SK-N-SH (cell line): ENCODE results near the gene LILRB4. TPM values are rescaled to one million over a fixed set of nuclear protein-coding genes. Genes with fewer than 3 reads are reported as not detected.
"Not testable (repeated sequence)": the region's sequence is repeated elsewhere in the genome, so short reads cannot be mapped to it uniquely, and the experiment has no call there.

ENCODE experiments used
- CTCF ChIA-PET: fragments of 300-600, 350-600 bp; formaldehyde crosslinking; extraction: SDS; loops from one replicate; lab custom pipeline; 2021; lab: Yijun Ruan, JAX
- POLR2A ChIA-PET: fragments of 350-600 bp; sonication (Branson Sonifier 250); formaldehyde crosslinking; extraction: SDS; loops from one replicate; lab custom pipeline; 2020; ENCODE audit warnings: antibody characterized with exemption, inconsistent platforms; lab: Yijun Ruan, JAX
- DNase-seq: peaks from one replicate; pipeline ENCODE4 v3.0.0; 2012
- H2AFZ ChIP-seq: fragments of 200-600 bp; sonication (generic); 2 replicates; pipeline ENCODE4 v1.8.1; 2016; ENCODE audit warnings: antibody characterized with exemption, mild to moderate bottlenecking, low read depth
- H3F3A ChIP-seq: fragments of 200-600 bp; sonication (generic); replicated peaks from 2 replicates; pipeline ENCODE3; 2016; ENCODE audit warnings: antibody characterized with exemption, mild to moderate bottlenecking; ENCODE audit not compliant: insufficient read depth
- H3K27ac ChIP-seq, 2 experiments: fragments of 200-500 bp in 1 of 2; fragments of 200-600 bp in 1 of 2; sonication (Bioruptor generic) in 1 of 2; sonication (generic), shearing (Covaris generic) in 1 of 2; 2 replicates each; pipeline versions ENCODE4 v1.5.1 to v1.6.1; 2014 to 2016; ENCODE audit warnings: low read depth in 2 of 2, inconsistent platforms in 1 of 2, low read length in 1 of 2, mild to moderate bottlenecking in 1 of 2, mixed read lengths in 1 of 2
- H3K27me3 ChIP-seq: fragments of 200-600 bp; sonication (generic), shearing (Covaris generic); 2 replicates; pipeline ENCODE4 v1.6.1; 2016; ENCODE audit warnings: mixed run types; ENCODE audit not compliant: insufficient read depth
- H3K36me3 ChIP-seq, 2 experiments: fragments of 200-500 bp in 1 of 2; fragments of 200-600 bp in 1 of 2; sonication (Bioruptor generic) in 1 of 2; sonication (generic) in 1 of 2; replicated peaks in 1 of 2; 2 replicates each; pipeline versions ENCODE3 to v1.5.1; 2014 to 2016; ENCODE audit warnings: low read length in 1 of 2, mild to moderate bottlenecking in 1 of 2; ENCODE audit not compliant: insufficient read depth in 2 of 2, control insufficient read depth in 1 of 2
- H3K4me1 ChIP-seq, 2 experiments: fragments of 200-500 bp in 1 of 2; fragments of 200-600 bp in 1 of 2; sonication (Bioruptor generic) in 1 of 2; sonication (generic), shearing (Covaris generic) in 1 of 2; 2 replicates each; pipeline versions ENCODE4 v1.5.1 to v1.6.1; 2014 to 2016; ENCODE audit warnings: low read depth in 1 of 2, low read length in 1 of 2, mixed run types in 1 of 2; ENCODE audit not compliant: insufficient read depth in 2 of 2, control insufficient read depth in 1 of 2
- H3K4me2 ChIP-seq: fragments of 200-600 bp; sonication (generic), shearing (Covaris generic); 2 replicates; pipeline ENCODE4 v1.6.1; 2017; ENCODE audit warnings: mixed run types
- H3K4me3 ChIP-seq, 2 experiments: fragments of 200-500 bp in 1 of 2; fragments of 200-600 bp in 1 of 2; sonication (Bioruptor generic) in 1 of 2; sonication (generic), shearing (Covaris generic) in 1 of 2; 2 replicates each; pipeline versions ENCODE4 v1.5.1 to v1.8.1; 2014 to 2016; ENCODE audit warnings: low read depth in 2 of 2, inconsistent platforms in 1 of 2, low read length in 1 of 2, mild to moderate bottlenecking in 1 of 2, mixed read lengths in 1 of 2, moderate library complexity in 1 of 2
- H3K79me2 ChIP-seq: fragments of 200-600 bp; sonication (generic); 2 replicates; pipeline ENCODE4 v1.8.1; 2017; ENCODE audit warnings: mild to moderate bottlenecking; ENCODE audit not compliant: insufficient read depth
- H3K9ac ChIP-seq: fragments of 200-600 bp; sonication (generic); 2 replicates; pipeline ENCODE4 v1.6.1; 2017; ENCODE audit warnings: mixed run types
- H3K9me2 ChIP-seq: fragments of 200-600 bp; sonication (generic); 2 replicates; pipeline ENCODE4 v1.6.1; 2017; ENCODE audit warnings: mixed run types
- H3K9me3 ChIP-seq: fragments of 200-600 bp; sonication (generic); 2 replicates; pipeline ENCODE4 v1.6.1; 2017; ENCODE audit warnings: mixed run types, mild to moderate bottlenecking, moderate library complexity
- H4K20me1 ChIP-seq: fragments of 200-600 bp; sonication (generic); 2 replicates; pipeline ENCODE4 v1.6.1; 2017; ENCODE audit warnings: mild to moderate bottlenecking, mixed run types; ENCODE audit not compliant: insufficient read depth
- CHD2 ChIP-seq: fragments of 150-350 bp; IDR thresholded peaks from 2 replicates; pipeline ENCODE4 v1.6.1; 2018; ENCODE audit warnings: low read length; ENCODE audit not compliant: partially characterized antibody
- ELF1 ChIP-seq: IDR thresholded peaks from 2 replicates; pipeline ENCODE4 v1.4.0; 2012
- REST ChIP-seq: IDR thresholded peaks from 2 replicates; pipeline ENCODE4 v1.6.1; 2012; ENCODE audit warnings: mild to moderate bottlenecking, low read depth, low read length, moderate library complexity
- RXRA ChIP-seq: IDR thresholded peaks from 2 replicates; pipeline ENCODE4 v1.4.0; 2012; ENCODE audit warnings: low read depth, mild to moderate bottlenecking, borderline replicate concordance
- SIN3A ChIP-seq: IDR thresholded peaks from 2 replicates; pipeline ENCODE4 v1.6.1; 2012; ENCODE audit warnings: low read depth, mild to moderate bottlenecking, low read length, moderate library complexity, borderline replicate concordance
- USF1 ChIP-seq: IDR thresholded peaks from 2 replicates; pipeline ENCODE4 v1.4.0; 2012; ENCODE audit warnings: low read depth, borderline replicate concordance
- USF2 ChIP-seq: fragments of 150-350 bp; IDR thresholded peaks from 2 replicates; pipeline ENCODE4 v1.6.1; 2017; ENCODE audit warnings: antibody characterized with exemption, low read length, low read depth, borderline replicate concordance
- ZBTB33 ChIP-seq: IDR thresholded peaks from 2 replicates; pipeline ENCODE4 v1.4.0; 2012; ENCODE audit warnings: low read depth, borderline replicate concordance
- WGBS: methylation state at CpG from one replicate; pipeline ENCODE4 v1.1.6; 2017; ENCODE audit warnings: low lambda C conversion rate; 5-methylcytosine and 5-hydroxymethylcytosine counted together
- polyA plus RNA-seq, 3 experiments: library from polyadenylated mRNA; depleted of rRNA; stranded (reverse); fragments of >200 nt; gene quantifications; 2 replicates each; pipeline ENCODE4 v1.2.3, GENCODE V29; 2012

LILRB4 gene
- polyA plus RNA-seq, 1 of the 3 experiments (the other 2 are of a cell fraction) = not detected

- CTCF ChIA-PET = no interaction called here
Observed at GRCh38 chr19:54633401-54633800, 29.4 kb upstream of the LILRB4 start.

GRCh38 chr19:54636081-54636480 lies 26.7 kb upstream of the LILRB4 start:
- CTCF ChIA-PET, H3K9me3 ChIP-seq, H3K4me1 ChIP-seq, H2AFZ ChIP-seq, DNase-seq, H3K9me2 ChIP-seq, H3K9ac ChIP-seq, H3K4me3 ChIP-seq, H3F3A ChIP-seq, H3K79me2 ChIP-seq, H4K20me1 ChIP-seq, H3K27ac ChIP-seq, H3K4me2 ChIP-seq, POLR2A ChIA-PET, H3K36me3 ChIP-seq: not testable (repeated sequence)
- peaks cover 48% of the 10 kb centered on the region; the same call in 1 of the 2 replicates for H3K27me3 ChIP-seq
- WGBS = 10% methylated on average over 5 of the region's 12 CpGs

More at GRCh38 chr19:54633401-54633800, 29.4 kb upstream of the LILRB4 start:
- Histone ChIP-seq H4K20me1 (no peaks in the 10 kb centered on the region), H3F3A (no peaks in the 10 kb centered on the region), H2AFZ (no peak overlapping the region), H3K9me3 (no peaks in the 10 kb centered on the region), H3K4me3 (no peak overlapping the region), H3K4me1 (no peaks in the 10 kb centered on the region), H3K27me3 (peaks cover 54% of the 10 kb centered on the region), H3K9ac (no peak overlapping the region), H3K9me2 (no peaks in the 10 kb centered on the region), H3K27ac (no peak overlapping the region), H3K4me2 (no peak overlapping the region), H3K79me2 (no peaks in the 10 kb centered on the region), H3K36me3 (no peaks in the 10 kb centered on the region)
- TF ChIP-seq CHD2 = no peak
- TF ChIP-seq ELF1 = no peak
- no peak for TF ChIP-seq RXRA
- no peak for TF ChIP-seq ZBTB33
- TF ChIP-seq USF2 = no peak
- TF ChIP-seq REST = no peak
- TF ChIP-seq SIN3A = no peak
- TF ChIP-seq USF1 = no peak
- DNase-seq = no peak
- POLR2A ChIA-PET = no interaction called here
- WGBS = 11% methylated on average over 3 of the region's 7 CpGs
